Stimulated activated naive CD8-positive, alpha-beta T cell treated with anti-CD3 and anti-CD28 coated beads, Interleukin-15, Interleukin-2, amounts not matched to agents 100 U/mL and 50 U/mL, for 24 hours (primary cell): ENCODE measurements around the gene SCGN.
"Not testable (repeated sequence)": the region's sequence is repeated elsewhere in the genome, so short reads cannot be mapped to it uniquely, and the experiment has no call there.

Experiments used
- ATAC-seq: fragments of 150-1000 bp; cut with Tn5 transposase; one replicate; pipeline ENCODE4 v1.10.0; 2021
- DNase-seq: peaks from one replicate; pipeline ENCODE4 v3.0.0; 2021

SCGN gene

GRCh38 chr6:25730907-25731306 lies 78.9 kb downstream of the SCGN start:
- ATAC-seq, result no peak

GRCh38 chr6:25731721-25732120 lies 79.7 kb downstream of the SCGN start:
- DNase-seq (no peak), ATAC-seq (no peak)

More at GRCh38 chr6:25730907-25731306, 78.9 kb downstream of the SCGN start:
- no peak for DNase-seq

GRCh38 chr6:25732468-25733198 lies 80.6 kb downstream of the SCGN start:
- ATAC-seq, result no peak
- DNase-seq, result no peak

- ATAC-seq (no peak), DNase-seq (no peak)
Measured at GRCh38 chr6:25735261-25735660, 83.2 kb downstream of the SCGN start.

- DNase-seq, result no peak
Measured at GRCh38 chr6:25743868-25744267, 91.9 kb downstream of the SCGN start.

GRCh38 chr6:25745836-25746235 lies 93.8 kb downstream of the SCGN start:
- DNase-seq, result no peak
- no peak for ATAC-seq

More at GRCh38 chr6:25743868-25744267, 91.9 kb downstream of the SCGN start:
- ATAC-seq, result peak; percentile 36

GRCh38 chr6:25746968-25747367 lies 95.0 kb downstream of the SCGN start:
- DNase-seq, result no peak
- no peak for ATAC-seq

- DNase-seq (no peak), ATAC-seq (no peak)
Measured at GRCh38 chr6:25747477-25747876, 95.5 kb downstream of the SCGN start.

- DNase-seq (no peak), ATAC-seq (no peak)
Measured at GRCh38 chr6:25748049-25748448, 96.0 kb downstream of the SCGN start.

GRCh38 chr6:25748601-25749517 lies 96.8 kb downstream of the SCGN start:
- not testable (repeated sequence) for ATAC-seq

GRCh38 chr6:25749837-25750236 lies 97.8 kb downstream of the SCGN start:
- ATAC-seq (no peak), DNase-seq (no peak)

More at GRCh38 chr6:25748601-25749517, 96.8 kb downstream of the SCGN start:
- not testable (repeated sequence) for DNase-seq

- no peak for ATAC-seq
Measured at GRCh38 chr6:25750906-25751305, 98.9 kb downstream of the SCGN start.

More at GRCh38 chr6:25750906-25751305, 98.9 kb downstream of the SCGN start:
- DNase-seq, result no peak
